Thyroid gland (tissue), 4 donors: ENCODE data around the gene ECSCR. TPM values are rescaled to one million over a fixed set of nuclear protein-coding genes. Genes with fewer than 3 reads are reported as not detected.

Experiments used
- DNase-seq, 2 donors: peaks; one replicate each; pipeline ENCODE4 v3.0.0-alpha.2; 2019
- H3K27ac ChIP-seq, 3 donors: fragments of 200-600 bp; sonication (generic); 1 replicate in 2 of 3; 2 replicates in 1 of 3; pipeline ENCODE4 v1.5.1; 2016 to 2019; ENCODE audit warnings: mild to moderate bottlenecking in 1 of 3, moderate library complexity in 1 of 3
- H3K27me3 ChIP-seq: fragments of 200-600 bp; sonication (generic); one replicate; pipeline ENCODE4 v1.5.1; 2019
- H3K36me3 ChIP-seq, 2 donors: fragments of 200-600 bp; sonication (generic); one replicate each; pipeline ENCODE4 v1.5.1; 2016 to 2019
- H3K4me1 ChIP-seq, 2 donors: fragments of 200-600 bp; sonication (generic); one replicate each; pipeline ENCODE4 v1.5.1; 2017 to 2019
- H3K4me3 ChIP-seq, 3 donors: fragments of 200-600 bp; sonication (generic); replicated peaks in 1 of 3; 1 replicate in 2 of 3; 2 replicates in 1 of 3; pipeline ENCODE4 v1.5.1; 2016; ENCODE audit warnings: mild to moderate bottlenecking in 1 of 3
- H3K9me3 ChIP-seq: fragments of 200-600 bp; sonication (generic); one replicate; pipeline ENCODE4 v1.5.1; 2017
- CTCF ChIP-seq, 6 experiments: fragments of 200-600 bp in 3 of 6; fragments of 450-650 bp in 3 of 6; sonication (generic) in 3 of 6; IDR thresholded peaks; one replicate each; pipeline ENCODE4 v1.5.1; 2016 to 2019; ENCODE audit warnings: antibody characterized with exemption in 6 of 6, mild to moderate bottlenecking in 2 of 6, inconsistent platforms in 1 of 6, moderate library complexity in 1 of 6
- POLR2A ChIP-seq, 2 donors: fragments of 450-650 bp; IDR thresholded peaks; one replicate each; pipeline ENCODE4 v1.6.1; 2017; ENCODE audit warnings: antibody characterized with exemption in 2 of 2, mild to moderate bottlenecking in 2 of 2, moderate library complexity in 1 of 2
- WGBS, 2 donors: methylation state at CpG; one replicate each; pipeline ENCODE4 v1.1.5; 2017; 5-methylcytosine and 5-hydroxymethylcytosine counted together
- intact Hi-C: fragments of 100-400 bp; cut with DNase I; formaldehyde crosslinking; loops from one replicate; pipeline ENCODE4 v1.15.1; 2023
- total RNA-seq, 4 donors: library from RNA; depleted of rRNA; stranded (reverse); fragments of >200 nt; gene quantifications; one replicate each; pipeline ENCODE4 v1.2.3, GENCODE V29; 2016

Gene ECSCR
- total RNA-seq, 4 donors from 2014 or later, result 26.7 to 46.2 (median 31.4) TPM

- Histone ChIP-seq H3K4me1 (peaks cover 27 to 33% of the 10 kb centered on the region in 2 donors), H3K36me3 (no peaks in the 10 kb centered on the region), H3K4me3 (no peak overlapping the region), H3K27ac (no peak overlapping the region), H3K27me3 (no peaks in the 10 kb centered on the region), H3K9me3 (no peaks in the 10 kb centered on the region)
- no peak for DNase-seq
- intact Hi-C loops, result loop anchor here (10.0 kb wide), 1 partner anchor 345 kb away; no protein-coding TSS in a partner anchor
- TF ChIP-seq CTCF (IDR thresholded peaks at IDR 0.05) (no peak), POLR2A (IDR thresholded peaks at IDR 0.05) (no peak)
- WGBS, 2 donors, result 80 to 81% methylated on average over 9 of the region's 9 CpGs
These were observed 43.0 kb downstream of the ECSCR start for GRCh38 chr5:139419226-139420192.

GRCh38 chr5:139418793-139419192 is 43.8 kb downstream of the ECSCR start:
- intact Hi-C loops, result no loop called here
- no peak overlapping the region for H3K4me3 ChIP-seq
- H3K9me3 ChIP-seq, result no peaks in the 10 kb centered on the region
- TF ChIP-seq POLR2A (IDR thresholded peaks at IDR 0.05), result no peak
- TF ChIP-seq CTCF (IDR thresholded peaks at IDR 0.05), result no peak
- 90 to 93% methylated on average over 1 of the region's 1 CpG for WGBS, 2 donors
- H3K27me3 ChIP-seq, result no peaks in the 10 kb centered on the region
- peaks cover 27 to 33% of the 10 kb centered on the region in 2 donors for H3K4me1 ChIP-seq
- H3K27ac ChIP-seq, result peak overlapping the region in 2 of 3 donors; percentile 47 to 57
- DNase-seq, result no peak
- H3K36me3 ChIP-seq, result no peaks in the 10 kb centered on the region

- Histone ChIP-seq H3K4me3 (no peak overlapping the region), H3K4me1 (peaks cover 27 to 33% of the 10 kb centered on the region in 2 donors), H3K36me3 (no peaks in the 10 kb centered on the region), H3K27ac (peak overlapping the region; percentile 47 to 67 (median 54)), H3K27me3 (no peaks in the 10 kb centered on the region), H3K9me3 (no peaks in the 10 kb centered on the region)
- TF ChIP-seq CTCF (IDR thresholded peaks at IDR 0.05) (no peak), POLR2A (IDR thresholded peaks at IDR 0.05) (no peak)
- WGBS, 2 donors, result 34 to 39% methylated on average over 4 of the region's 4 CpGs
- peak; percentile 79 to 83 for DNase-seq
- intact Hi-C loops, result no loop called here
These were observed 45.3 kb downstream of the ECSCR start for GRCh38 chr5:139417214-139417613.

GRCh38 chr5:139416651-139417050 is 45.9 kb downstream of the ECSCR start:
- Histone ChIP-seq H3K4me1 (peaks cover 27 to 33% of the 10 kb centered on the region in 2 donors), H3K27ac (peak overlapping the region; percentile 47 to 67 (median 65)), H3K36me3 (no peaks in the 10 kb centered on the region), H3K4me3 (no peak overlapping the region), H3K27me3 (no peaks in the 10 kb centered on the region), H3K9me3 (no peaks in the 10 kb centered on the region)
- TF ChIP-seq CTCF (IDR thresholded peaks at IDR 0.05) (no peak), POLR2A (IDR thresholded peaks at IDR 0.05) (no peak)
- intact Hi-C loops, result no loop called here
- WGBS, 2 donors, result 80% methylated on average over 9 of the region's 9 CpGs
- DNase-seq, result peak in 1 of 2 donors; percentile 10

- no peaks in the 10 kb centered on the region for H3K36me3 ChIP-seq
- no peak for DNase-seq
- H3K4me1 ChIP-seq, result peaks cover 27 to 33% of the 10 kb centered on the region in 2 donors
- H3K27me3 ChIP-seq, result no peaks in the 10 kb centered on the region
- intact Hi-C loops, result no loop called here
- H3K9me3 ChIP-seq, result no peaks in the 10 kb centered on the region
- TF ChIP-seq POLR2A (IDR thresholded peaks at IDR 0.05), result no peak
- no peak for TF ChIP-seq CTCF (IDR thresholded peaks at IDR 0.05)
- no peak overlapping the region for H3K4me3 ChIP-seq
- H3K27ac ChIP-seq, result peak overlapping the region; percentile 47 to 65 (median 56)
These were observed 46.7 kb downstream of the ECSCR start for GRCh38 chr5:139415869-139416268.
